ENCODE data around the gene COL9A1.

DNA sequence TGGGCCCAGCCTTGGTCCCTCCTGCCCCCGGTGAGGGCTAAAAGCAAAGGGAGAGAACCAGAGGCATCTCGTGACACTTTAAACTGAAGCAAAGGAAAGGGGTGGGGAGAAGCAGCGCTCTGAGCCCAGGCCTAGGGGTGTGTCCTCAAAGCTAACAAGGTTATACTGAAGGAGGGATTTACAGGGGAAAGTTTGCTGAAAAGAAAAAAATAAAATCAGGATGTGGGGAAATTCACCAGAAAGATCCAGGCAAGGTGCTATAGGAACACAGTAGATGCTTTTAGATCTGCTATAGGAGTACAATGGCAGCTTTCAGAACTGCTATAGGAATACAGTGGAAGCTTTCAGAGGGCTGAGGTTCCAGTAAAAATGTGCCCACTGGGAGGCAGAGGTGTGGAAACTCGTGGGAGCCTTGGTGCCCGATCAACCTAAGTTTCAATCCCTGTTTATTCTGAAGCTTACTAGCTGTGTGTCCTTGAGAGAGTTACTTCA lies at the start of gene COL9A1:
- TF ChIP-seq, protein P1, sequence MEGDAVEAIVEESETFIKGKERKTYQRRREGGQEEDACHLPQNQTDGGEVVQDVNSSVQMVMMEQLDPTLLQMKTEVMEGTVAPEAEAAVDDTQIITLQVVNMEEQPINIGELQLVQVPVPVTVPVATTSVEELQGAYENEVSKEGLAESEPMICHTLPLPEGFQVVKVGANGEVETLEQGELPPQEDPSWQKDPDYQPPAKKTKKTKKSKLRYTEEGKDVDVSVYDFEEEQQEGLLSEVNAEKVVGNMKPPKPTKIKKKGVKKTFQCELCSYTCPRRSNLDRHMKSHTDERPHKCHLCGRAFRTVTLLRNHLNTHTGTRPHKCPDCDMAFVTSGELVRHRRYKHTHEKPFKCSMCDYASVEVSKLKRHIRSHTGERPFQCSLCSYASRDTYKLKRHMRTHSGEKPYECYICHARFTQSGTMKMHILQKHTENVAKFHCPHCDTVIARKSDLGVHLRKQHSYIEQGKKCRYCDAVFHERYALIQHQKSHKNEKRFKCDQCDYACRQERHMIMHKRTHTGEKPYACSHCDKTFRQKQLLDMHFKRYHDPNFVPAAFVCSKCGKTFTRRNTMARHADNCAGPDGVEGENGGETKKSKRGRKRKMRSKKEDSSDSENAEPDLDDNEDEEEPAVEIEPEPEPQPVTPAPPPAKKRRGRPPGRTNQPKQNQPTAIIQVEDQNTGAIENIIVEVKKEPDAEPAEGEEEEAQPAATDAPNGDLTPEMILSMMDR (IDR thresholded peaks at IDR 0.05; ENCODE audit: low read length), result no peak
- TF ChIP-seq EZH2phosphoT487 (IDR thresholded peaks at IDR 0.05; ENCODE audit: low read length), result no peak
